Ramos (cell line): ENCODE data around the gene WWC2.

Experiments used
- in situ Hi-C: fragments of 300-500 bp; cut with MboI; formaldehyde crosslinking; loops from one replicate; pipeline ENCODE4 v1.14.3; 2022; ENCODE audit warnings: low sequenced_read_pairs; ENCODE audit not compliant: unreplicated experiment

Gene WWC2

GRCh38 chr4:183344523-183345255, 245.6 kb downstream of the WWC2 start:
- in situ Hi-C loops = no loop called here

GRCh38 chr4:183345261-183345660, 246.2 kb downstream of the WWC2 start:
- in situ Hi-C loops = no loop called here

GRCh38 chr4:183347146-183347545, 248.1 kb downstream of the WWC2 start:
- in situ Hi-C loops = no loop called here

- in situ Hi-C loops = no loop called here
Measured at GRCh38 chr4:183347566-183347965, 248.5 kb downstream of the WWC2 start.

GRCh38 chr4:183348136-183348535, 249.1 kb downstream of the WWC2 start:
- in situ Hi-C loops = no loop called here

GRCh38 chr4:183348706-183349659, 249.9 kb downstream of the WWC2 start:
- in situ Hi-C loops = no loop called here

GRCh38 chr4:183349673-183350072, 250.6 kb downstream of the WWC2 start:
- in situ Hi-C loops = no loop called here

- in situ Hi-C loops = no loop called here
Measured at GRCh38 chr4:183350317-183351071, 251.4 kb downstream of the WWC2 start.

- in situ Hi-C loops = no loop called here
Measured at GRCh38 chr4:183352546-183352945, 253.5 kb downstream of the WWC2 start.

GRCh38 chr4:183353557-183353956, 254.5 kb downstream of the WWC2 start:
- in situ Hi-C loops = no loop called here

GRCh38 chr4:183354219-183354618, 255.2 kb downstream of the WWC2 start:
- in situ Hi-C loops = no loop called here

GRCh38 chr4:183355405-183355804, 256.3 kb downstream of the WWC2 start:
- in situ Hi-C loops = no loop called here

GRCh38 chr4:183356173-183356830, 257.2 kb downstream of the WWC2 start:
- in situ Hi-C loops = no loop called here

- in situ Hi-C loops = no loop called here
Measured at GRCh38 chr4:183356931-183357675, 258.0 kb downstream of the WWC2 start.

- in situ Hi-C loops = no loop called here
Measured at GRCh38 chr4:183358215-183358755, 259.2 kb downstream of the WWC2 start.

- in situ Hi-C loops = no loop called here
Measured at GRCh38 chr4:183360161-183360919, 261.3 kb downstream of the WWC2 start.

- in situ Hi-C loops = no loop called here
Measured at GRCh38 chr4:183362036-183362435, 263.0 kb downstream of the WWC2 start.

- in situ Hi-C loops = no loop called here
Measured at GRCh38 chr4:183362916-183363542, 264.0 kb downstream of the WWC2 start.
